MCF 10A (cell line): ENCODE data around the gene LONP1. TPM values are rescaled to one million over a fixed set of nuclear protein-coding genes. Genes with fewer than 3 reads are reported as not detected.
"Not testable (repeated sequence)": the region's sequence is repeated elsewhere in the genome, so short reads cannot be mapped to it uniquely, and the experiment has no call there.

Source experiments
- BruUV-seq: library from RNA; stranded (reverse); fragments of 400-500 nt; replicated peaks from 2 replicates; lab custom pipeline; 2021; lab: Mats Ljungman, UMichigan
- CTCF ChIA-PET: fragments of 300-600 bp; sonication (Branson Sonifier 250); formaldehyde crosslinking; extraction: SDS; loops from one replicate; lab custom pipeline; 2021; ENCODE audit warnings: antibody characterized with exemption, inconsistent platforms; lab: Yijun Ruan, JAX
- POLR2A ChIA-PET: fragments of 300-600, 350-650 bp; sonication (Branson Sonifier 250); formaldehyde crosslinking; extraction: SDS; loops from one replicate; lab custom pipeline; 2020; ENCODE audit warnings: antibody characterized with exemption, inconsistent platforms; lab: Yijun Ruan, JAX
- DNase-seq: peaks from one replicate; pipeline ENCODE4 v3.0.0-alpha.2; 2018; ENCODE audit not compliant: unreplicated experiment
- H3K27ac Mint-ChIP-seq: one replicate; pipeline ENCODE4 v1.8.0; 2022; ENCODE audit warnings: mild to moderate bottlenecking, low read depth, mixed read lengths; ENCODE audit not compliant: unreplicated experiment
- H3K27me3 Mint-ChIP-seq: one replicate; pipeline ENCODE4 v1.8.0; 2022; ENCODE audit warnings: mixed read lengths; ENCODE audit not compliant: insufficient read depth, unreplicated experiment
- H3K36me3 Mint-ChIP-seq: one replicate; pipeline ENCODE4 v1.8.0; 2022; ENCODE audit warnings: mild to moderate bottlenecking, moderate library complexity, mixed read lengths; ENCODE audit not compliant: insufficient read depth, unreplicated experiment
- H3K4me1 Mint-ChIP-seq: one replicate; pipeline ENCODE4 v1.8.0; 2022; ENCODE audit warnings: mixed read lengths; ENCODE audit not compliant: insufficient read depth, unreplicated experiment
- H3K4me3 Mint-ChIP-seq: one replicate; pipeline ENCODE4 v1.8.0; 2022; ENCODE audit warnings: mild to moderate bottlenecking, moderate library complexity, mixed read lengths; ENCODE audit not compliant: unreplicated experiment
- H3K9me3 Mint-ChIP-seq: one replicate; pipeline ENCODE4 v1.8.0; 2022; ENCODE audit warnings: mixed read lengths; ENCODE audit not compliant: unreplicated experiment
- CTCF ChIP-seq: fragments of 200-600 bp; IDR thresholded peaks from one replicate; pipeline ENCODE4 v1.8.0; 2022; ENCODE audit warnings: antibody characterized with exemption, mild to moderate bottlenecking; ENCODE audit not compliant: unreplicated experiment
- intact Hi-C: fragments of 100-400 bp; cut with micrococcal nuclease; formaldehyde crosslinking; loops from 2 replicates; pipeline ENCODE4 v1.14.1; 2022
- total RNA-seq: library from RNA; stranded (reverse); gene quantifications from 2 replicates; pipeline ENCODE4 v1.2.3, GENCODE V29; 2022

LONP1 gene
- total RNA-seq, 1 experiment from 2014 or later: 219 TPM

- Mint-ChIP-seq H3K36me3 (no peaks in the 10 kb centered on the region), H3K9me3 (no peaks in the 10 kb centered on the region), H3K4me3 (no peak overlapping the region), H3K27ac (no peak overlapping the region), H3K4me1 (no peaks in the 10 kb centered on the region), H3K27me3 (no peaks in the 10 kb centered on the region)
- DNase-seq: no peak
- ChIA-PET CTCF (interaction anchor here (1.3 kb wide), 1 partner anchor 29 kb away, joined by 3 read pairs; no protein-coding TSS in a partner anchor), POLR2A (interaction anchor here (1.8 kb wide), 1 partner anchor 41 kb away, joined by 4 read pairs; the partner anchor contains the start of gene DUS3L)
- no TSS peak for BruUV-seq
- TF ChIP-seq CTCF: no peak
- intact Hi-C loops: no loop called here
Observed at GRCh38 chr19:5749505-5749904, 29.6 kb upstream of the LONP1 start.

GRCh38 chr19:5748920-5749319, 29.0 kb upstream of the LONP1 start:
- H3K27ac Mint-ChIP-seq, H3K9me3 Mint-ChIP-seq, H3K36me3 Mint-ChIP-seq, intact Hi-C loops, H3K4me1 Mint-ChIP-seq, BruUV-seq, CTCF ChIA-PET, H3K4me3 Mint-ChIP-seq, H3K27me3 Mint-ChIP-seq: not testable (repeated sequence)
- POLR2A ChIA-PET: interaction anchor here (1.8 kb wide), 1 partner anchor 42 kb away, joined by 4 read pairs; the partner anchor contains the start of gene DUS3L
- peak; percentile 25 for DNase-seq

- BruUV-seq, H3K4me1 Mint-ChIP-seq, CTCF ChIA-PET, H3K27ac Mint-ChIP-seq, H3K36me3 Mint-ChIP-seq, intact Hi-C loops, H3K9me3 Mint-ChIP-seq, DNase-seq, H3K4me3 Mint-ChIP-seq, POLR2A ChIA-PET: not testable (repeated sequence)
- H3K27me3 Mint-ChIP-seq: peaks cover 11% of the 10 kb centered on the region
Observed at GRCh38 chr19:5744999-5745398, 25.1 kb upstream of the LONP1 start.

GRCh38 chr19:5743630-5744029, 23.7 kb upstream of the LONP1 start:
- H3K9me3 Mint-ChIP-seq: no peaks in the 10 kb centered on the region
- H3K4me1 Mint-ChIP-seq: no peaks in the 10 kb centered on the region
- no peaks in the 10 kb centered on the region for H3K36me3 Mint-ChIP-seq
- H3K27me3 Mint-ChIP-seq: peaks cover 11% of the 10 kb centered on the region
- ChIA-PET CTCF (no interaction called here), POLR2A (interaction anchor here (0.6 kb wide), 1 partner anchor 85 kb away, joined by 3 read pairs; no protein-coding TSS in a partner anchor)
- intact Hi-C loops: no loop called here
- no peak for DNase-seq
- no peak overlapping the region for H3K27ac Mint-ChIP-seq
- no TSS peak for BruUV-seq
- H3K4me3 Mint-ChIP-seq: no peak overlapping the region
- no peak for TF ChIP-seq CTCF

- intact Hi-C loops: no loop called here
- ChIA-PET POLR2A (interaction anchor here (0.7 kb wide), 1 partner anchor 22 kb away, joined by 3 read pairs; the partner anchor contains the start of genes CATSPERD and LONP1), CTCF (interaction anchor here (0.7 kb wide), 1 partner anchor 32 kb away, joined by 3 read pairs; no protein-coding TSS in a partner anchor)
- Mint-ChIP-seq H3K27me3 (peaks cover 11% of the 10 kb centered on the region), H3K27ac (no peak overlapping the region), H3K4me3 (no peak overlapping the region), H3K36me3 (no peaks in the 10 kb centered on the region), H3K9me3 (no peaks in the 10 kb centered on the region), H3K4me1 (no peaks in the 10 kb centered on the region)
- BruUV-seq: no TSS peak
- DNase-seq: no peak
- no peak for TF ChIP-seq CTCF
Observed at GRCh38 chr19:5742051-5742450, 22.1 kb upstream of the LONP1 start.
